Activated CD4-positive, CD25-positive, alpha-beta regulatory T cell treated with anti-CD3 and anti-CD28 coated beads, Interleukin-2, amount 50 U/mL, for 72 hours (primary cell): Measurements from ENCODE around the gene PPFIA1.
"Not testable (repeated sequence)": the region's sequence is repeated elsewhere in the genome, so short reads cannot be mapped to it uniquely, and the experiment has no call there.

ENCODE experiments used
- DNase-seq: peaks from one replicate; pipeline ENCODE4 v3.0.0; 2021

PPFIA1 gene

GRCh38 chr11:70397983-70398833, 127.7 kb downstream of the PPFIA1 start, which contains the start of gene CTTN:
Gene CTTN (plus strand): TSS chr11:70398529. CDS start chr11:70407298, 8,769 bp downstream.
- peak; percentile 71 for DNase-seq

DNA sequence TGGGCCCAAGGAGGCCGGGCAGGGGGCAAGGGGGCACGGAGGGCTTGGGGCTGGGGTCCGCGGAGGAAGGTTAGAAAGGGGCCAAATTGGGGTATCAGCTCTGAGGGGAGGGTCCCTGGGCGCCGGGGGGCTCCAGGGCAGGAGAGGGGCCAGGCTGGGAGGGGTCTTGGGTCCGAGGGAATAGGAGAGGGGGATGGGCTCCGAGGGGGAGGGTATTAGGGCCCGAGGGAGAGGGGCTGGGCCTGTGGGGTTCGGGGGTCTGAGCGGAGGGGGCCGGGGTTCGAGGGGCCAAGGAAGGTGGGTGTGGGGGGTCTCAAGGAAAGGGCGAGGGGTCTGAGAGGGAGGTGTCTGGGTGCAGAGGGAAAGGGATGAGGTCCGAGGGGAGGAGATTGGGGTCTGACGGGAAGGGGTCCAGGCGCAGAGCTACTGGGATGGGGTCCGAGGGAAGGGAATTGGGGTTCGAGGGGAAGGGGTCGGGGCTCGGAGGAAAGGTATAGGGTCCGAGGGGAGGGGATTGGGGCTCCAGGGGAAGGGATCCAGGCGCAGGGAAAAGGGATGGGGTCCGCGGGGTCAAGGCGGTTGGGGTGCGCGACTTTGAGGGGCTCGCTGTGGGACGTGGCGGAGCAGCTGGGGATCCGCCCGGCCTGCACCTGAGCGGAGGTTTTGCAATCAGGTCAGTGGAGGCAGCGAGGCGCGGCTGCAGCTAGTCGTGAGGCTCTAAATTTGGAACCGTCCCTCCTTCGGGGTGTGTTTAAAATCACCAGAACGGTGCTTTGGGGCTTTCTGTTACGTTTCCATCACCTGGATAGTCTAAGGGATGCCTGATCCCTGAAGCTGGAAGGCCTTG, 128.6 kb downstream of the PPFIA1 start:
- DNase-seq: no peak

DNA sequence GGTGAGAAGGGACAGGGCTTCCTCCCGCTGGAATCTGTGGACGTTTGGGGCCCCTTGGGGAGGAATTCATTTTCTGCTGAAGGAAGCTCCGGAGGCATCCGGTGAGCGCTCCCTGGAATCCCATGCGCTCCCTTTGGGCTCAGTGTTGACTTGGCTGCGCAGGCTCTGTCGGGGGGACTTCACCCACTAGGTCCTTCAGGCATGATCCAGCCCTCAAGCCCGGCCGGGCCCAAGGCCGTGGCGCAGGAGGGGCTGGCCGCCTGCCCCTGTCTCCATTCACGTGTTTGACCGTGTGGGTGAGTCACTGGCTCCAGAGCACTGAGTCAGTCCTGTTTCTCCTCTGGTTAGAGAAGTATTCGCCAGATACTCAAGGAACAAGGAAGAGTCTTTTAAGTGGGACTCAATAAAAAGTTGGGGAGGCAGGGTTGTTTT, 129.2 kb downstream of the PPFIA1 start:
- no peak for DNase-seq

GRCh38 chr11:70400643-70401042, 130.2 kb downstream of the PPFIA1 start:
- DNase-seq: no peak

DNA sequence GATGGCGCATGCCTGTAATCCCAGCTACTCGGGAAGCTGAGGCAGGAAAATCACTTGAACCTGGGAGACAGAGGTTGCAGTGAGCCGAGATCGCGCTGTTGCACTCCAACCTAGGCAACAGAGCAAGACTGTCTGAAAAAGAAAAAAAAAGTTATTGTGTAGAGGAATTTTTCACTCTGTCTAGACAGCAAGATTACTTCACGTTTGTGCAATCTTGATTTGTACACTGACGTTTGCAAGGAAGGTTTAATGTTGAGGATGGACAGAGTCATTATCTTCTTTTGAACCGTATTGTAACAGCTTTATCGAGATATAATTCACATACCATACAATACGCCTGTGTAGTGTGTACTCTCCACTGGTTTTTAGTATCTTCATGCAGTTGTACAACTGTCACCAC, 131.5 kb downstream of the PPFIA1 start:
- no peak for DNase-seq

GRCh38 chr11:70402685-70403084, 132.2 kb downstream of the PPFIA1 start:
- no peak for DNase-seq

GRCh38 chr11:70404244-70404643, 133.8 kb downstream of the PPFIA1 start:
- no peak for DNase-seq

DNA sequence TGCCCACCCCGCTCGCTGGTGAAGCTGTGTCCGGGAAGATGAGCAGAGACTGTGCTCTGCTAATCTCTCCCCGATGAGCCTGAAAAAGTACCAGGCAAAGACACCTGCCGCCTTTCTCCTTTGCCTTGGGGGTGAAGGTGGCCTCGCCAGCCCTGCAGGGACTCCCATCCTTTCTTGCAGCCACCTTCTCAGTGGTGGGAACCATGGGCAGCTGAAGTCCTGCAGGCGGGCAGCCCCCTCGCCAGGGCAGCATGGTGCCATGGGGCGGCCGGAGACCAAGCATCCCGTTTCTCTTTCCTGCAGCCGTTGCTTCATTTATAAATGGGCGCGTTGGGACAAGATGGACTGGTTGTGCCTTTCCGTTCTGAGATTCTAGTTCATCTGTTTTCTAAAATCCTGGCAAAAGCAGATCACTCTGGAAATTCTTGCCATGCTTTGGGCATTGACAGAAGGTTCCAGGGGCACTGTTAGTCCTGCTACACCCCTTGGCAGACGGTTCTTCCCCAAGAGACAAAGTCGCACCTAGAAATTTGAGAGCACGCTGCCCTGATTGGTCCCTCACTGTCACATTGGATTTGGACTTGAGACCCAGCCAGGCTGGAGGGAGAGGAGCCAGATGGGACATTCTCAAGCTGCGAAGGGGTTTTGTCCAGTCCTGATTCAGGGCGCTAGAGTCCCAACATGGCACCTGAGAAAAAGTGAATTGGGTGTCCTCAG, 135.3 kb downstream of the PPFIA1 start:
- no peak for DNase-seq

DNA sequence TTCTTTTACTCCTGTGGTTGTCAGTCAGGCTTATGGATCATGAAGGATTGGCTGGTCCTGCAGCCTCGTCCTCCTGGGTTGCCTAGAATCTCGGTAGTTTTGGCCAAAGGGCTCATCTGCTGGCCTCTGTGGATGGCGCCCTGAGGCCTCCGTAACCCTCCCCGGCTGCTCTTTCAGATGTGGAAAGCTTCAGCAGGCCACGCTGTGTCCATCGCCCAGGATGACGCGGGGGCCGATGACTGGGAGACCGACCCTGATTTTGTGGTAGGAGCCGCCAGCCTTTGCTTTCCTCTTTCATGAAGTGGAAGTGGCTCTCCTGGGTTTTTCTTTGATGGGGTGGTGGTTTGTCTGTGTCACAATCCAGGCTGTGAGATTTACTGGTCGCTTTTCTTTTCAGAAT, 136.6 kb downstream of the PPFIA1 start:
- DNase-seq: no peak

DNA sequence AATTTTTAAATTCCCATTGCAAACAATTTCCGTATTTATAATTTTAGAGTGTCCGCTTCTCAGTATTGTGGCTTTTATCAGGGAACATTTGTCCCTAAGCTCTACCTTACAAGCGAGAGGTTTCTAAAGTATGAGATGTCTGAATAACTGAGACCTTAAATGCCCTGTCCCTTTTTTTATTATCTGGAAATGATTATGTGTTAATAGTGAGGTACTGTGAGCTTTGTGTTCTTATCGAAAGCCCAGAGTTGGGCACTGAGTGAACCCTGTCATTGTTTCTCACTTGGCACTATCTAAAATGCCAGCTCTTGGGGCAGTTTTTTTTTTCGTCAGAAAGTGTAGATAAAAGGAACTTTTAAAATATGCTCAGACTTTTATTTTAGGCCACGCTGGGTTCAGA, 137.3 kb downstream of the PPFIA1 start:
- no peak for DNase-seq

DNA sequence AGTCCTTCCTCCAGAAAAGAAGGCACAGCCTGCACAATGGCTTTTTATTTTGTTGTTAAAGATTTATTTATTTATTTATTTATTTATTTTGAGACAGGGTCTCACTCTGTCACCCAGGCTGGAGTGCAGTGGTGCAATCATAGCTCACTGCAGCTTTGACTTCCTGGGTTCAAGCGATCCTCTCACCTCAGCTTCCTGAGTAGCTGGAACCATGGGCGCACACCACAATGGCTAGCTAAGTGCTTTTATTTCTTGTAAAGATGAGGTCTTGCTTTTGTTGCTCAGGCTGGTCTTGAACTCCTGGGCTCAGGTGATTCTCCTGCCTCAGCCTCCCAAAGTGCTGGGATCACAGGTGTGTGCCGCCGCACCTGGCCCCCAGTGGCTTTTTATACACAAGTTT, 137.8 kb downstream of the PPFIA1 start:
- not testable (repeated sequence) for DNase-seq

DNA sequence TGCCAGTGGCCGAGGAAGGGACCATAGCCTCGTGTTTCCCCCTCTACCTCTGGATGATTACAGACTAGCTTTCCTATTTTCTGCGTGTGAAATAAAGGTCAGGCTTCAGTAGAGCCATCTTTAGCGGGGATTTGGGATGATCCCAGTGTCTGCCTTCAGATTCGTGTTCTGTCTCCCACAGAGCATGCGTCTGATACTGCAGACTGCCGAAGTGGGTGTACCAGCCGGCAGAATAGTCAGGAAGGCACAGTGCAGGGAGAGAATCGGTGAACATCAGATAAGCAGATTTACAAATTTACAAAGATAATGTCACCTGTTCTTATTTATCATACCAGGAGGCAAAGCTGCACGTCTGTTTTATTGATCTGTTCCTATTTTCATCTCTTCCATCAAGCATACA, 138.9 kb downstream of the PPFIA1 start:
- DNase-seq: no peak

DNA sequence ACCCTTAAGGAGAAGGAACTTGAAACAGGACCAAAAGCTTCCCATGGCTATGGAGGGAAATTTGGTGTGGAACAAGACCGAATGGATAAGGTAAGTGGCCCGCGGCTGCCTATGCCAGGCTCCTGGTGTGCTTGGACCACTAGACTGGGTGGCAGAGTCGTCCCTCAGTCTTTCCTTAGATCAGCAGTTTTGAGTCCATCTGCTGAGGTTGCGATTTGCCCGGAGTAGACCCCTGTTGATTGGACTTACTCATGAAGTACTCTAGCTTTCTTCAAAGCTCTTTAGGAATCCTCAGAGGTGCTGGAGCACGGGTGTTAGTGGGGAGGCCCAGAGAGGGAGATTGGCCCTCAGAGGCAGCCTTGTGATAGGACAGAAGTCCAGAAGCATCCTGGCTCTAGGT, 139.4 kb downstream of the PPFIA1 start:
- no peak for DNase-seq

DNA sequence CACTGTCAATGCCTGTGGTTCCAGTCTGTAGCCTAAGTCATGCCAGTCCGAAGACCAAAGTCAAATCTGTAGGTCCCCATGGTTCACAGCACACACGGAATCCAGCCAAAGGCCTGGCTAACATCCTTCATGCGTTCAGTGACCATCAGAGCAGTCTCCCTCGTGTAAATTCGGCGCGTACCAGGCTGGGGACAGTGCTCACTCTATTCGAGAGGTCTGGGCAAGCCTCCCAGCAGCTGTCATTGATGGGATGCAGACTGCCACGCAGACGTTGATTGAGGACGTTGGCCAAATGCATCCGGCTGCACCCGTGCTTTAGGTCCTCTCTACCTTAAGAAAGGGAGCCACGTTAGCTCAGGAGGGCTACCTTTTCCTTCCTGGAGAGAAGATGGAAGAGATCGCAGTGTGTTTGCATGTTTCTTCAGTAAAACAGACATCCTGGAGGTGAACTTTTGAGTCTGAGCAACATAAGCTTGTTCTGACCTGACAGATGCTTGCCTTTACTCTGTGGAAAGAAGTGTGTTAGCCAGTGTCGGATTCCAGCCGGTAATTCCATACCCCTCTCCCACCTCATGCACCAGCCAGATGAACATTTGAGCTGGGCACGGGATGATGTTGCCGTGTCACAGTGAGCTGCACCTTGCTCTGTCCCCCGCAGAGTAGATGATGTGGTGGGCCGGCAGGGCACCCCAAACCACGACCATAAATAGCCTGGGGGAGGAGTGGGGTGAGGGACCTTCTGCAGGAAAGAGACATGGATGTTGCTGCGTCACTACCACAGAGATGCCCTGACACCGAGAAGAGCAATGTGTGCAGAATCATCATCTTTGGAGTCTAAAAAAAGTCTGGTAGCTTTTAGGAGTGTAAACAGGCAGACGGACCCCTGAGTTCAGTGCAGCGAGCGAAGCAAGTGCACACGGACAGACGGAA, 140.1 kb downstream of the PPFIA1 start:
- no peak for DNase-seq

DNA sequence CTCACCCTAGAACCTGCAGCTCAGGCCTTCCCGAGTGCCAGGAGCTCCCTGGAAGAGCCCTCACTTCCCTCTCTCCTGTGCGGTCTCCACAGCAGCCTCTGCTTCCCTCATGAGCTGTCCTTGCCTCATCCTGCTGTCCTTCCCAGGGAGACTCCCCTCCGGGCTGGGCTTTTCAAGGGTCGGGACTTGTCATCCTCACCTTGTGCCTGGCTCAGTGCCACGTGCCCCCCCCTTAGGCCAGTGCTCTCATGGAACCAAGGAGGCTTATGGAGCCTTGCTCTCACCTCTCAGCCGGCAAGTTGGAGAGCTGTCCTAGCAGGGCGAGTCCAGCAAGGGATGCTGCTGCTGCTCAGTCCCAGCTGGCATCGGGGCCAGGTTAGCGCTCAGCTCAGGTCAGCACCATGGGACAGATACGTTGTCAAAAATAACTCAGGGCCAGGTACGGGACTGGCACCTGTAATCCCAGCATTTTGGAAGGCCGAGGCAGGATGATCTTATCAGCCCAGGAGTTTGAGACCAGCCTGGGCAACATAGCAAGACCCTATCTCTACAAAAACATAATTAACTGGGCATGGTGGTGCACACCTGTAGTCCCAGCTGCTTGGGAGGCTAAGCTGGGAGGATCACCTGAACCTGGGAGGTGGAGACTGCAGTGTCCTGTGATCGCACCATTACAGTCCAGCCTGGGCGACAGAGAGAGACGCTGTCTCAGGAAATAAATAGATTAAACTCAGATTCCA, 141.4 kb downstream of the PPFIA1 start:
- no peak for DNase-seq

GRCh38 chr11:70413151-70413550, 142.7 kb downstream of the PPFIA1 start:
- DNase-seq: no peak

DNA sequence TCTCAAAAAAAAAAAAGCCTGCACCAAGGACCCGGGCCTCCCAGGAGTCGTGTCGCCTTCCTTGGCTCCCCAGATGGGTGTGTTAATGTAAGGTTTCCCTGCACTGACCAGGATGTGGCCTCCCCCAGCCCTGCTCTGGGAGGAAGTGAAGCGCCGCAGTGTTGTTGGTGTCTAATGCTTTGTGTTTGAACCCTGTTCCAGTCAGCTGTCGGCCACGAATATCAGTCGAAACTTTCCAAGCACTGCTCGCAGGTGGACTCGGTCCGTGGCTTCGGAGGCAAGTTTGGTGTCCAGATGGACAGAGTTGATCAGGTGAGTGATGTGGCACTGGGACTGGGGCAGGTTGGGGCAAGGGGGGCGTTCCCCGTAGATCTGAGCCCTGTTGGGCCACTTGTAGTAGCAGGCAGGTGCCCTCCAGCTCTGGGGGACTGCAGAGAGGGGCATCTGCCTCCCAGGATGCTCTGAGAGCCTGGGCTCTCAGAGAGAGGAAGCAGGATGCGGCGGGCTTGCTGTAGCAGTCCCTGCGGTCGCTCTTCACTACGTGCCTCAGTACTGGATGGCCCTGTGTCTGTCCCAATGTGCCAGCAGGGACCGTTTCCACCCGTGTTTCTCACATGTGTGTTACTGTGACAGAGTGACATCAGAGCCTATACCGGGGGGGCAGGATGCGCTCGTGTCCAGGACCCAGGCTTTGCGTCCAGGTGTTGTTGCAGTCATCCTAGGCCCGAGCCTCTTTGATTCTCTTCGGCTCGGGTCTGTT, 144.0 kb downstream of the PPFIA1 start:
- DNase-seq: no peak

DNA sequence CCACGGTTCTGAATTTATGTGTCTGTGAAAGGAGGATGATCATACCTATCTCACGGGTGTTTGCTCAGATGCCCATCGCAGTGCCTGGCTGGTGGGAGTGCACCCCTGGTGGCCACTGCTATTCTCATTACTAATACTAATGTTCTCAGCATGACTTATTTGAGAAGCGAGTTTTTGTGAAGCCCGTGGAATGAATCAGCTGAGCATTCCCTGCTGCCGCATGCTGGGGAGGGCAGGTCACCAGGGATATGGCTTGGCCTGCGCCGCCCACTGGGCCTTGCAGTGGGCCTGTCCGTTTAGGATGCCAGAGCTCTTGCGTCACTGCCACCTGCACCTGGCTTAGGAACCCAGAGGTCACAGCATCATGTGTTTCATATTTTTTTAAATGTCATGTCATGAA, 144.7 kb downstream of the PPFIA1 start:
- no peak for DNase-seq

DNA sequence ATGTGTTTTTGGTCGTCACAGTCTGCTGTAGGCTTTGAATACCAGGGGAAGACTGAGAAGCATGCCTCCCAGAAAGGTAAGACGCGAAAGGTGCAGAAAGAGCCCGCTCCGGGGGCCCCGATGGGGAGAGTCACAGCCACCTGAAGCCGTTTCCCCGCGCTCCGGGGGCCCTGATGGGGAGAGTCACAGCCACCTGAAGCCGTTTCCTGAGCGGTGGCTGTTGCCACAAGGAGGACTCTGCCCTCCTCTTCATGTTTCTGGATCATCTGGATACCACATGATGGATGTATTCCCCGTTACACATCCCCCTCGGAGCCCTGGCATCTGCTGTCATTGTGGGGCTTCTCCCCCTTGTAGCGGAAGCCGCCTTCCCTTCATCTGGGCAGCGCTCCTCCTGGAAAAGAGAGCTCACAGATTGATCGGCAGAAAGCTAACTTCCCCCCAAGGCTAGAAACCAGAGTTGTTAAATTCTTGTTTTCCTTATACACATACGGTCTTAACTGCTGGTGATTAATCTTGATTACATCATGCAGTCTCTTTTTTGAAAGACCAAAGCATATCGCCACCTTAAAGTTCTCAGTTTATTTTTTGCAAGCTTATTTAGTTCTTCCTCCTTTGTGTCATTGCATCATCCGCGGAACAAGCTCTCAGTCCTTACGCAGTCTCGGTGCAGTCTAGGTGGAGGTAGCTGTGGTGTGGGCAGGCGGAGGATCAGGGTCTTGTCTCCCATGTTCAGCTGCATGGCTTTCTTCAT, 145.3 kb downstream of the PPFIA1 start:
- DNase-seq: no peak

DNA sequence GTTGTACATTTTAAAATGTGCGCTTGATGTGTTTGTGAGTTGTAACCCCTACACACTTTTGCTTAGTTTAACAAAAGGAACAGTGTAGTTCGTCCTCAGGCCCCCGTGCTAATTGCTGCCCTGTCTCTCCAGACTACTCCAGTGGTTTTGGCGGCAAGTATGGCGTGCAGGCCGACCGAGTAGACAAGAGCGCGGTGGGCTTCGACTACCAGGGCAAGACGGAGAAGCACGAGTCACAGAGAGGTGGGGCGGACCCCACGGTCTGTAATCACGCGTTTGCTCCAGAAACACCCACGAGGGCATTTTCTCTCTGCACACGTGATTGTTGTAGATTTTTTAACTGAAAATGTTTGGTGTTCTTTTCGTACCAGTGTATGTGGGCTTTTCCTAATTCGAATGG, 146.4 kb downstream of the PPFIA1 start:
- DNase-seq: no peak
